ENCODE results near the gene DAGLB.

GRCh38 chr7:6430974-6431373, 16.8 kb downstream of the DAGLB start:
- TF ChIP-seq ATF3 (IDR thresholded peaks at IDR 0.05; ENCODE audit: borderline replicate concordance, extremely low read depth, low read depth, low read length): no peak
- no peak for TF ChIP-seq NR2C2 (IDR thresholded peaks at IDR 0.05; ENCODE audit: borderline replicate concordance, control insufficient read depth, insufficient read length, low read depth)
- no peak for TF ChIP-seq POLR2A (IDR thresholded peaks at IDR 0.05; ENCODE audit: low read depth, low read length)
- TF ChIP-seq YY1 (IDR thresholded peaks at IDR 0.05; ENCODE audit: low read depth, low read length): no peak
- no peak for TF ChIP-seq CTCF (IDR thresholded peaks at IDR 0.05 in 2 of 3, conservative IDR thresholded peaks at IDR 0.05 in 1 of 3; ENCODE audit: control insufficient read depth in 2 of 3, extremely low read depth in 1 of 3, insufficient read depth in 1 of 3, low read depth in 3 of 3, low read length in 3 of 3)
- no peak for TF ChIP-seq MYC (IDR thresholded peaks at IDR 0.05; ENCODE audit: insufficient read depth, insufficient read length, insufficient replicate concordance, low read length, severe bottlenecking)
- no peak for TF ChIP-seq ETV6 (conservative IDR thresholded peaks at IDR 0.05 in 1 of 2, IDR thresholded peaks at IDR 0.05 in 1 of 2; ENCODE audit: borderline replicate concordance in 1 of 2, low read depth in 1 of 2)
- TF ChIP-seq TAF1 (IDR thresholded peaks at IDR 0.05; ENCODE audit: borderline replicate concordance, low read depth, low read length): no peak
- no peak for TF ChIP-seq TBL1XR1 (IDR thresholded peaks at IDR 0.05; ENCODE audit: low read depth, low read length)
- no peak for TF ChIP-seq CHD2 (IDR thresholded peaks at IDR 0.05; ENCODE audit: borderline replicate concordance, low read depth, low read length)
- no peak for TF ChIP-seq PBX3 (IDR thresholded peaks at IDR 0.05; ENCODE audit: insufficient replicate concordance, low read depth, low read length)
